GM06990 (cell line): ENCODE results near the gene NUDT16L1.

ENCODE experiments used
- DNase-seq: peaks from one replicate; pipeline ENCODE4 v3.0.0-alpha.2; 2011; ENCODE audit not compliant: insufficient read length; ENCODE audit errors: extremely low read depth
- H3K27me3 ChIP-seq: replicated peaks from 2 replicates; pipeline ENCODE4 v1.6.0; 2011; ENCODE audit warnings: low read length; ENCODE audit not compliant: control insufficient read depth, insufficient read depth
- H3K36me3 ChIP-seq: 2 replicates; pipeline ENCODE4 v1.5.1; 2011; ENCODE audit warnings: low read length; ENCODE audit not compliant: control insufficient read depth, insufficient read depth
- H3K4me3 ChIP-seq: replicated peaks from 2 replicates; pipeline ENCODE4 v1.5.1; 2011; ENCODE audit warnings: low read depth, mild to moderate bottlenecking, control low read depth, low read length
- CTCF ChIP-seq: IDR thresholded peaks from 2 replicates; pipeline ENCODE4 v1.5.1; 2011; ENCODE audit warnings: low read length, control low read depth, mild to moderate bottlenecking, inconsistent platforms; ENCODE audit not compliant: insufficient read depth, poor library complexity, severe bottlenecking

NUDT16L1 gene

GRCh38 chr16:4661661-4662060 lies 31.7 kb upstream of the NUDT16L1 start:
- Histone ChIP-seq H3K4me3 (no peak overlapping the region), H3K27me3 (no peaks in the 10 kb centered on the region), H3K36me3 (peaks cover 37% of the 10 kb centered on the region)
- no peak for DNase-seq
- no peak for TF ChIP-seq CTCF

GRCh38 chr16:4663465-4663776 lies 29.9 kb upstream of the NUDT16L1 start:
- no peak for TF ChIP-seq CTCF
- peaks cover 36% of the 10 kb centered on the region for H3K36me3 ChIP-seq

DNA sequence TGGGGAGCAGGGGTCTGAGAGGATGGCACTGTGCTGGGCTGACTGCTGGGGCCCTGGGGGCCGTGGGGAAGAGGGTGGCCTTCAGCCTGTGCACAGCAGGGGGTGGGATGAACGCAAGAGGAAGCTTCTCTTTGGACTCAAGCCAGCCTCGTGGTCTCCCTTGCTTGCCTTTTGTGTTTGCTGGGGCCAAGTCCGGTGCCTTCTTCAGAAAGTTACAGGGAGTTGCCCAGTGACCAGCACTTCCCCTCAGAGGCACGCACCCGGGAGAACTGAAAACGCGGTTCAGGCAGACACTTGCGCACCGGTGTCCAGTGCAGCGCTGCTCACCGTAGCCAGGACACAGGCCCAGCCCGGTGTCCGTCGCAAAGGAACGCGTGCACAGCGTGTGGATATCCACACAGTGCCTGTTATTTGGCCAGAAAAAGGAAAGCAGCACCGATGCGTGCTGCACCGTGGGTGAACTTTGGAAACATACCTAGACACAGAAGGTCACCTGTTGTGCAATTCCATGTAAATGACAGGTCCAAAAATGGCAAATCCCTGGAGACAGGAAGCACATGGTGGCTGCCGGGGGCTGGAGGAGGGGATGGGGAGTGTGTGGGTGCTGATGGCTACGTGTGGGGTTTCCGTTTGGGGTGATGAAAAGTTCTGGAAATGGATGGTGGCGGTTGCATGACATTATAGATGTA lies 29.4 kb upstream of the NUDT16L1 start:
- no peak overlapping the region for H3K4me3 ChIP-seq
- no peaks in the 10 kb centered on the region for H3K27me3 ChIP-seq
- peaks cover 34% of the 10 kb centered on the region for H3K36me3 ChIP-seq
- no peak for TF ChIP-seq CTCF
- DNase-seq: no peak

More at GRCh38 chr16:4663465-4663776, 29.9 kb upstream of the NUDT16L1 start:
- Histone ChIP-seq H3K27me3 (no peaks in the 10 kb centered on the region), H3K4me3 (no peak overlapping the region)
- no peak for DNase-seq

- no peak for DNase-seq
- no peak for TF ChIP-seq CTCF
- Histone ChIP-seq H3K4me3 (no peak overlapping the region; the same call in 1 of the 2 replicates), H3K36me3 (peaks cover 35% of the 10 kb centered on the region), H3K27me3 (no peaks in the 10 kb centered on the region)
These were observed 28.6 kb upstream of the NUDT16L1 start for GRCh38 chr16:4664538-4665418.

DNA sequence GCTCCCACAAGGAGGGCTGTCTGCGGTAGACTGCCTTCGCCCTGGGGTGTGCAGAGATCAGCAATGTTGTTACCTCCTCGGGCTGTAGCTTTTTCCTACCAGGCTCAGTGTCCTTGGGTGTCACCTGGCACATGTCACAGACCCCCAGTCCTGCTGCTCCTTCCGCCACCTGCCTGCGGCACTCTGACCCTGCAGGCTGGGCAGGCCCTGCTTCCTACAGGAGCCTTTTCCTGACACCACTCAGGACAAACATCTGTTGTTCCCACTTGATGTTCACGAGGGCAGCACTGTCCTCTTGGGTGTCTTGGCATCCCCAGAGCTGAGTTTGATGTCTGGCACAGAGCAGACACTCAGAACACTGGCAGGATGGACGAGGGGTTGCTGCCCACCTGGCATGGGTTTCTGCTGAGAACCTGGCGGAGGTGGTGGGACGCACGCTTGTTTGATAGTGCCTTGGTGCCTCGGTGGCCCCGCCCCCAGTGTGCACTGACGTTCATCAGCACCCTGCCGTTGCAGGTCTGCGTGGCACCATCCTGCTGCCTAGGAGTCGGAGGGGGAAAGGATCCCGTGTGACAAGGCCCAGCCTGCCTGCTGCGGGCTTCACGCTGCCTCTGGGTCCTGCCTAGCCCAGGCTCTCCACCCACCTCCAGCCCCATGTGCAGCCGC lies 26.7 kb upstream of the NUDT16L1 start:
- TF ChIP-seq CTCF: no peak
- DNase-seq: no peak
- Histone ChIP-seq H3K27me3 (no peaks in the 10 kb centered on the region), H3K36me3 (peaks cover 38% of the 10 kb centered on the region), H3K4me3 (no peak overlapping the region)
